CD4-positive, CD25-positive, alpha-beta regulatory T cell (primary cell): Measurements from ENCODE around the gene DMAC2. TPM values are rescaled to one million over a fixed set of nuclear protein-coding genes. Genes with fewer than 3 reads are reported as not detected.

Experiments
- ATAC-seq, 2 donors: fragments of 150-1000 bp; cut with Tn5 transposase; one replicate each; pipeline ENCODE4 v1.10.0; 2021; ENCODE audit warnings: low read depth in 2 of 2, moderate number of reproducible peaks in 2 of 2, moderate library complexity in 1 of 2
- DNase-seq, 3 donors: peaks; one replicate each; pipeline versions ENCODE4 v3.0.0 to v3.0.0-alpha.2; 2012 to 2022; ENCODE audit warnings: mixed read lengths in 1 of 3
- H3K27ac ChIP-seq: one replicate; pipeline ENCODE4 v1.7.0; 2013; ENCODE audit warnings: mild to moderate bottlenecking, low read length; ENCODE audit not compliant: insufficient read depth, poor library complexity, severe bottlenecking
- H3K27me3 ChIP-seq: one replicate; pipeline ENCODE4 v1.7.0; 2013; ENCODE audit warnings: low read length; ENCODE audit not compliant: control insufficient read depth, insufficient read depth
- H3K36me3 ChIP-seq: one replicate; pipeline ENCODE4 v1.7.0; 2013; ENCODE audit warnings: mild to moderate bottlenecking, low read length, moderate library complexity; ENCODE audit not compliant: control insufficient read depth, insufficient read depth
- H3K4me1 ChIP-seq: 2 replicates; pipeline ENCODE4 v1.7.0; 2013; ENCODE audit warnings: mild to moderate bottlenecking, low read length; ENCODE audit not compliant: insufficient read depth, control insufficient read depth, poor library complexity, severe bottlenecking
- H3K4me3 ChIP-seq: one replicate; pipeline ENCODE4 v1.7.0; 2013; ENCODE audit warnings: low read depth, mild to moderate bottlenecking, low read length, moderate library complexity
- H3K9me3 ChIP-seq, 2 experiments: 1 replicate in 1 of 2; 2 replicates in 1 of 2; pipeline ENCODE4 v1.7.0; 2013; ENCODE audit warnings: low read length in 2 of 2, mild to moderate bottlenecking in 1 of 2, moderate library complexity in 1 of 2; ENCODE audit not compliant: control insufficient read depth in 2 of 2
- H3K27ac Mint-ChIP-seq, 3 donors: one replicate each; pipeline ENCODE4 v1.8.0; 2020 to 2022; ENCODE audit warnings: mild to moderate bottlenecking in 3 of 3, mixed read lengths in 3 of 3, moderate library complexity in 2 of 3
- H3K27me3 Mint-ChIP-seq: one replicate; pipeline ENCODE4 v1.8.0; 2022; ENCODE audit warnings: mild to moderate bottlenecking, mixed read lengths
- H3K36me3 Mint-ChIP-seq: one replicate; pipeline ENCODE4 v1.8.0; 2020; ENCODE audit warnings: mixed read lengths
- H3K4me1 Mint-ChIP-seq, 4 donors: one replicate each; pipeline ENCODE4 v1.8.0; 2020 to 2022; ENCODE audit warnings: mixed read lengths in 4 of 4, mild to moderate bottlenecking in 1 of 4
- H3K4me3 Mint-ChIP-seq, 4 donors: one replicate each; pipeline ENCODE4 v1.8.0; 2020 to 2022; ENCODE audit warnings: mild to moderate bottlenecking in 4 of 4, mixed read lengths in 4 of 4, moderate library complexity in 3 of 4
- H3K9me3 Mint-ChIP-seq, 7 donors: one replicate each; pipeline ENCODE4 v1.8.0; 2020 to 2022; ENCODE audit warnings: mixed read lengths in 7 of 7, mild to moderate bottlenecking in 3 of 7, moderate library complexity in 2 of 7
- polyA plus RNA-seq, 4 donors: library from polyadenylated mRNA; unstranded; fragments of 300-500 nt; fragmentation: Illumina TruSeq; gene quantifications; one replicate each; pipeline ENCODE4 v1.2.3, GENCODE V29; 2021
- total RNA-seq: library from RNA; stranded (reverse); gene quantifications from one replicate; pipeline ENCODE4 v1.2.3, GENCODE V29; 2022

DMAC2 gene
- total and polyA plus RNA-seq, 5 donors from 2014 or later: 26.8 to 58.6 (median 48.3) TPM

DNA sequence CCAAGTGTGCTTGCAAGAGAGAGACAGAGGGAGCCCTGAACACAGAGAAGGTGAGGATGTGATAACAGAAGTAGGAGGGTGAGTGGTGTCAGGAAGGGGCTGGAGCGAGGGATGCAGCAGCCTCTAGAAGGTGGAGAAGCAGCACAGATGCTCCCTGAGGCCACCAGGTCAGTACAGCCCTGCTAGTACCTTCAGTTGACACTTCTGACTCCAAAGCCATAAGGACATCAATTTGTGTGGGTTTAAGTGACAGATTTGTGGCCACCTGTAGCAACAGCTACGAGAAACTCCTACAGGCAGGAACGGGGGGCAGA is 10.1 kb upstream of the DMAC2 start:
- no peak overlapping the region for H3K4me3 Mint-ChIP-seq
- H3K9me3 ChIP-seq: no peaks in the 10 kb centered on the region
- H3K36me3 ChIP-seq: no peaks in the 10 kb centered on the region
- peaks cover 0 to 26% (median 5%) of the 10 kb centered on the region in 4 donors for H3K4me1 Mint-ChIP-seq
- H3K4me3 ChIP-seq: no peak overlapping the region
- peaks cover 0 to 1% (median 0%) of the 10 kb centered on the region in 7 donors for H3K9me3 Mint-ChIP-seq
- ATAC-seq: no peak
- H3K27ac Mint-ChIP-seq: no peak overlapping the region
- H3K36me3 Mint-ChIP-seq: no peaks in the 10 kb centered on the region
- no peak overlapping the region for H3K27ac ChIP-seq
- DNase-seq: no peak
- H3K27me3 Mint-ChIP-seq: peaks cover 24% of the 10 kb centered on the region
- H3K4me1 ChIP-seq: peaks cover 13% of the 10 kb centered on the region
- peaks cover 2% of the 10 kb centered on the region for H3K27me3 ChIP-seq

GRCh38 chr19:41449079-41449864 is 9.6 kb upstream of the DMAC2 start:
- Mint-ChIP-seq H3K4me3 (peak overlapping the region; percentile 12 to 82 (median 70)), H3K27ac (peak overlapping the region in 2 of 3 donors; percentile 69 to 88), H3K9me3 (peaks cover 0 to 1% (median 0%) of the 10 kb centered on the region in 7 donors), H3K4me1 (peaks cover 0 to 26% (median 5%) of the 10 kb centered on the region in 4 donors), H3K27me3 (peaks cover 25% of the 10 kb centered on the region), H3K36me3 (no peaks in the 10 kb centered on the region)
- Histone ChIP-seq H3K4me3 (no peak overlapping the region), H3K27me3 (peaks cover 2% of the 10 kb centered on the region), H3K4me1 (peaks cover 12% of the 10 kb centered on the region), H3K36me3 (no peaks in the 10 kb centered on the region), H3K27ac (no peak overlapping the region), H3K9me3 (no peaks in the 10 kb centered on the region)
- peak; percentile 63 to 69 (median 67) for DNase-seq
- ATAC-seq: peak; percentile 84 to 85

DNA sequence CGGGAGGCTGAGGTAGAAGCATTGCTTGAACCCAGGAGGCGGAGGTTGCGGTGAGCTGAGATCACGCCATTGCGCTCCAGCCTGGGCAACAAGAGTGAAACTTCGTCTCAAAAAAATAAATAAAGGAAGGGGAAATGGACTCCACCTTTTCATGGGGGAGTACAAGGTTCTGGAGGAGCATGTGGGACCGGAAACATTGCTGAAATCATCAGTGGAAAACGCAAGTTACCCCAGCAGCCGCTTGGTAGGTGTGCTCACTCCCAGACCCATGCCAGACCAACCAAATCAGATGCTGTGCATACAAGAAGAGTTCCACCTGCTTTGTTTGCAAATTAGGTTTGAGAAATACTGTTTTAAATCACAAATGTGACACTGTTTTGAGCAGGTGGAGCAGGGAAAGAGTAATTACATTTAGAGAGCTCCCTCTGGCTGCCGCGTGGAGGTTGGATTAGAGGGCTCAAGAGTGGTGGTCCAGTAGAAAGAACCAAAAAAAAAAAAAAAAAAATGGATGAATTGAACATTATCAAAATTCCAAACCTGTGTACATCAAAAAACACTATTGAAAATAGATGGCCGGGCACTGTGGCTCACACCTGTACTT is 8.1 kb upstream of the DMAC2 start:
- H3K4me3 ChIP-seq: no peak overlapping the region
- Mint-ChIP-seq H3K4me3 (peak overlapping the region in 2 of 4 donors; percentile 3 to 38), H3K36me3 (no peaks in the 10 kb centered on the region), H3K9me3 (peaks cover 0 to 2% (median 0%) of the 10 kb centered on the region in 7 donors), H3K27me3 (peaks cover 29% of the 10 kb centered on the region), H3K27ac (no peak overlapping the region), H3K4me1 (peaks cover 0 to 18% (median 3%) of the 10 kb centered on the region in 4 donors)
- H3K4me1 ChIP-seq: peaks cover 8% of the 10 kb centered on the region
- ATAC-seq (no peak), DNase-seq (peak in 1 of 3 donors; percentile 29)
- no peaks in the 10 kb centered on the region for H3K9me3 ChIP-seq
- no peaks in the 10 kb centered on the region for H3K36me3 ChIP-seq
- H3K27me3 ChIP-seq: peaks cover 2% of the 10 kb centered on the region
- no peak overlapping the region for H3K27ac ChIP-seq

DNA sequence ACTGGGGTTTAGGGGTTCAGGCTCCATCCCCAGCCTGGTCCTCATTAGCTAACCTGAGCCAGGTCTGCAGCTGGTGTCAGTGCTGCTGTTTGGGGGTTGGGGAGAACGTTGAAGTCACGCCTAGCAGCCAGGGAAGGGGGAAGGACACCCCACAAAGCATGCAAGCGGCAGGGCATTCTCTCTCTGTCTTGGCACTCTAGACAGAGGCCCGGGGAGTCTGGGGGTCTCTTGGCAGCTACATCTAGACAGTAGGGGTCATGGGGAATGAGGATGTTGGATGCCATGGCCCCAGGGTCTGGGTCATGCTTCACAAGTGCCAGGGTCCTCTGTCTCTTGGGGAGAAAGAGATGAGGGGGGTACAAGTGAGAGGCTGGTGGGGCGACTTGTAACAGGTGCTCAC is 5.9 kb upstream of the DMAC2 start:
- H3K27me3 Mint-ChIP-seq: peaks cover 37% of the 10 kb centered on the region
- Histone ChIP-seq H3K36me3 (no peaks in the 10 kb centered on the region), H3K9me3 (no peaks in the 10 kb centered on the region), H3K27ac (no peak overlapping the region), H3K4me1 (peaks cover 8% of the 10 kb centered on the region), H3K4me3 (no peak overlapping the region), H3K27me3 (peaks cover 2% of the 10 kb centered on the region)
- H3K4me3 Mint-ChIP-seq: no peak overlapping the region
- no peak for DNase-seq
- no peaks in the 10 kb centered on the region for H3K36me3 Mint-ChIP-seq
- H3K9me3 Mint-ChIP-seq: peaks cover 0 to 2% (median 0%) of the 10 kb centered on the region in 7 donors
- H3K4me1 Mint-ChIP-seq: peaks cover 0 to 15% (median 5%) of the 10 kb centered on the region in 4 donors
- H3K27ac Mint-ChIP-seq: no peak overlapping the region
- ATAC-seq: no peak

DNA sequence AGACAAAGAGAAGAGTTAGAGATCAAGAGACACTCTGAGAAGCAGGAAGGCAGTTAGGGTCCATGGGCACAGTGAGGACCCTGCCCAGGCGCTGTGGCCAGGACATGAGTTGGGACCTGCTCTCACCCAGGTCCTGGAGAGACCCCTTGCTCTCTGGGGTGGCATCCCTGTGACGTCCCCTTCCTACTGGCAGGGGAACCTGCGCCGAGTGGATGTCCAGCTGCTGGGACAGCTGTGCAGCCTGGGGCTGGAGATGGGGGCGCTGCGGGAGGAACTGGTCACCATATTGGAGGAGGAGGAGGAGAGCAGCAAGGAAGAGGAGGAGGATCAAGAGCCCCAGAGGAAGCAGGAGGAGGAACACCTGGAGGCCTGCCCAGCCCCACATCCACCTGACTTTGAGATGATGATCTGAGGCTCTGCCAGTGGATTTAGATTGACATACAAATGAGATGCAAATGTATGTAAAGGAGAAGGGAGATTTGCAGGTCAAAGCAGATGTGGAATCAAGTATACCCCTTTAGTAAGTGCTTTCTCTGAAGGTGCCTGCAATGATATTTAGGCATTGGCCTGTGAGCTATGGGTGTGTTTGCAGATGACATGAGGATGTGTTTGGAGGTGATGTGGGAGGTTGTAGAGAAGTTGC is 4.2 kb upstream of the DMAC2 start:
- Histone ChIP-seq H3K4me3 (no peak overlapping the region), H3K9me3 (no peaks in the 10 kb centered on the region), H3K4me1 (peaks cover 9% of the 10 kb centered on the region), H3K27me3 (peaks cover 2% of the 10 kb centered on the region), H3K36me3 (no peaks in the 10 kb centered on the region), H3K27ac (no peak overlapping the region)
- Mint-ChIP-seq H3K4me3 (no peak overlapping the region), H3K9me3 (peaks cover 0 to 2% (median 0%) of the 10 kb centered on the region in 7 donors), H3K27me3 (peaks cover 25% of the 10 kb centered on the region), H3K36me3 (no peaks in the 10 kb centered on the region), H3K4me1 (peaks cover 0 to 7% (median 2%) of the 10 kb centered on the region in 4 donors), H3K27ac (peak overlapping the region in 1 of 3 donors; percentile 56)
- ATAC-seq (no peak), DNase-seq (no peak)

- Histone ChIP-seq H3K27me3 (no peaks in the 10 kb centered on the region), H3K4me3 (no peak within 1 kb of the TSS), H3K27ac (no peak within 1 kb of the TSS), H3K4me1 (peaks cover 10% of the 10 kb centered on the region), H3K9me3 (no peaks in the 10 kb centered on the region), H3K36me3 (no peaks in the 10 kb centered on the region)
- Mint-ChIP-seq H3K27me3 (peaks cover 19% of the 10 kb centered on the region), H3K4me1 (peaks cover 0 to 13% (median 3%) of the 10 kb centered on the region in 4 donors), H3K27ac (peak within 1 kb of the TSS in 1 of 3 donors; percentile 56), H3K9me3 (peaks cover 0 to 2% (median 0%) of the 10 kb centered on the region in 7 donors), H3K4me3 (peak within 1 kb of the TSS in 1 of 4 donors; percentile 58), H3K36me3 (peaks cover 4% of the 10 kb centered on the region)
- ATAC-seq (no peak), DNase-seq (no peak)
These were observed 3.0 kb upstream of the DMAC2 start, which contains the start of gene ERICH4 for GRCh38 chr19:41442473-41443355. Gene ERICH4 (plus strand): TSS chr19:41443156. CDS start chr19:41443170, 14 bp downstream.

- ATAC-seq (no peak), DNase-seq (no peak)
- no peak overlapping the region for H3K27ac Mint-ChIP-seq
- H3K27me3 ChIP-seq: no peaks in the 10 kb centered on the region
- peaks cover 9% of the 10 kb centered on the region for H3K36me3 Mint-ChIP-seq
- H3K36me3 ChIP-seq: no peaks in the 10 kb centered on the region
- H3K27me3 Mint-ChIP-seq: peaks cover 13% of the 10 kb centered on the region
- no peak overlapping the region for H3K27ac ChIP-seq
- H3K4me3 Mint-ChIP-seq: peak overlapping the region in 1 of 4 donors; percentile 75
- peaks cover 0 to 2% (median 0%) of the 10 kb centered on the region in 7 donors for H3K9me3 Mint-ChIP-seq
- H3K4me3 ChIP-seq: no peak overlapping the region
- H3K4me1 Mint-ChIP-seq: peaks cover 4 to 16% (median 8%) of the 10 kb centered on the region in 4 donors
- H3K9me3 ChIP-seq: no peaks in the 10 kb centered on the region
- H3K4me1 ChIP-seq: peaks cover 10% of the 10 kb centered on the region
These were observed 1.7 kb upstream of the DMAC2 start for GRCh38 chr19:41441321-41441945.
